ENCODE measurements around the gene CLBA1. TPM values are rescaled to one million over a fixed set of nuclear protein-coding genes. Genes with fewer than 3 reads are reported as not detected.

CLBA1 gene
- total and polyA plus RNA-seq, 2 donors (not counting 1 experiment from before 2014, with no cell fraction given), result 11.3 to 11.7 TPM

DNA sequence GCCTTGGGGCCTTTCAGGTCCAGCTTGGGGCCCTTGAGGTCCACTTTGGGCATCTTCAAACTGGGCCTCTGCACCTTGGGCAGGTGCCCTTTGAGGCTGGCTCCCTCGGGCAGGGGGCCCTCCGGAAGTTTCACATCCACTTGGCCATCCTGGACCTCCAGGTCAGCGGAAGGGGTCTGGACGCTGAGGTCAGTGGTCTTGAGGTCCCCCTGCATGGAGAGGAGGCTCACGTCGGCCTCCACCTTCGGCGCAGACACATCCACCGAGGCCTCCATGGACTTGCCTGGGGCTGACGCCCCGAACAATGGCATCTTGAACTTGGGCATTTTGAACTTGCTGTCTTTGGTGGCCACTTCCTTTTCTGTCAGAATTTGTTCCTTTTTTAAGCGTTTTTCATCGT is 32.5 kb upstream of the CLBA1 start:
- no peak for TF ChIP-seq EZH2 (IDR thresholded peaks at IDR 0.05; ENCODE audit: low read length, missing control alignments)
- TF ChIP-seq, protein P1, sequence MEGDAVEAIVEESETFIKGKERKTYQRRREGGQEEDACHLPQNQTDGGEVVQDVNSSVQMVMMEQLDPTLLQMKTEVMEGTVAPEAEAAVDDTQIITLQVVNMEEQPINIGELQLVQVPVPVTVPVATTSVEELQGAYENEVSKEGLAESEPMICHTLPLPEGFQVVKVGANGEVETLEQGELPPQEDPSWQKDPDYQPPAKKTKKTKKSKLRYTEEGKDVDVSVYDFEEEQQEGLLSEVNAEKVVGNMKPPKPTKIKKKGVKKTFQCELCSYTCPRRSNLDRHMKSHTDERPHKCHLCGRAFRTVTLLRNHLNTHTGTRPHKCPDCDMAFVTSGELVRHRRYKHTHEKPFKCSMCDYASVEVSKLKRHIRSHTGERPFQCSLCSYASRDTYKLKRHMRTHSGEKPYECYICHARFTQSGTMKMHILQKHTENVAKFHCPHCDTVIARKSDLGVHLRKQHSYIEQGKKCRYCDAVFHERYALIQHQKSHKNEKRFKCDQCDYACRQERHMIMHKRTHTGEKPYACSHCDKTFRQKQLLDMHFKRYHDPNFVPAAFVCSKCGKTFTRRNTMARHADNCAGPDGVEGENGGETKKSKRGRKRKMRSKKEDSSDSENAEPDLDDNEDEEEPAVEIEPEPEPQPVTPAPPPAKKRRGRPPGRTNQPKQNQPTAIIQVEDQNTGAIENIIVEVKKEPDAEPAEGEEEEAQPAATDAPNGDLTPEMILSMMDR (conservative IDR thresholded peaks at IDR 0.05 in 1 of 2, IDR thresholded peaks at IDR 0.05 in 1 of 2; ENCODE audit: low read depth in 1 of 2, low read length in 2 of 2), result no peak
- H3K27ac ChIP-seq (ENCODE audit: insufficient read depth, low read length), result no peak overlapping the region
- H3K9me3 ChIP-seq (ENCODE audit: control insufficient read depth, insufficient read depth, low read depth, low read length), result no peaks in the 10 kb centered on the region
- no peak overlapping the region for H3K4me2 ChIP-seq (ENCODE audit: extremely low read depth, insufficient read depth, low read length)
- no peaks in the 10 kb centered on the region for H3K79me2 ChIP-seq (ENCODE audit: control insufficient read depth, insufficient read depth, low read length)
- no peaks in the 10 kb centered on the region for H4K20me1 ChIP-seq (ENCODE audit: control insufficient read depth, extremely low read depth, insufficient read depth, low read length)
- no peak overlapping the region for H3K9ac ChIP-seq (ENCODE audit: insufficient read depth, low read length)
- no peaks in the 10 kb centered on the region for H3K4me1 ChIP-seq (ENCODE audit: control insufficient read depth, extremely low read depth, insufficient read depth, low read length)
- H2AFZ ChIP-seq (ENCODE audit: low read length), result no peak overlapping the region
- H3K4me3 ChIP-seq (replicated peaks in 1 of 4; ENCODE audit: control extremely low read depth in 1 of 4, insufficient read depth in 1 of 4, low read depth in 3 of 4, low read length in 4 of 4), result no peak overlapping the region
- no peaks in the 10 kb centered on the region for H3K27me3 ChIP-seq (ENCODE audit: control insufficient read depth, insufficient read depth, low read length)
- no peaks in the 10 kb centered on the region for H3K36me3 ChIP-seq (ENCODE audit: control insufficient read depth, insufficient read depth, low read length)
- no peak for DNase-seq (ENCODE audit: low read depth in 2 of 2)

- TF ChIP-seq, protein P1 (conservative IDR thresholded peaks at IDR 0.05 in 1 of 2, IDR thresholded peaks at IDR 0.05 in 1 of 2; ENCODE audit: low read depth in 1 of 2, low read length in 2 of 2), result no peak
- no peak for TF ChIP-seq EZH2 (IDR thresholded peaks at IDR 0.05; ENCODE audit: low read length, missing control alignments)
- no peak overlapping the region for H3K27ac ChIP-seq (ENCODE audit: insufficient read depth, low read length)
- no peak overlapping the region for H3K4me3 ChIP-seq (replicated peaks in 1 of 4; ENCODE audit: control extremely low read depth in 1 of 4, insufficient read depth in 1 of 4, low read depth in 3 of 4, low read length in 4 of 4)
- H3K4me1 ChIP-seq (ENCODE audit: control insufficient read depth, extremely low read depth, insufficient read depth, low read length), result no peaks in the 10 kb centered on the region
- H3K27me3 ChIP-seq (ENCODE audit: control insufficient read depth, insufficient read depth, low read length), result no peaks in the 10 kb centered on the region
- no peak overlapping the region for H3K9ac ChIP-seq (ENCODE audit: insufficient read depth, low read length)
- no peak overlapping the region for H3K4me2 ChIP-seq (ENCODE audit: extremely low read depth, insufficient read depth, low read length)
- no peaks in the 10 kb centered on the region for H3K36me3 ChIP-seq (ENCODE audit: control insufficient read depth, insufficient read depth, low read length)
- no peaks in the 10 kb centered on the region for H3K9me3 ChIP-seq (ENCODE audit: control insufficient read depth, insufficient read depth, low read depth, low read length)
- no peak overlapping the region for H2AFZ ChIP-seq (ENCODE audit: low read length)
- no peak for DNase-seq (ENCODE audit: low read depth in 2 of 2)
- no peaks in the 10 kb centered on the region for H4K20me1 ChIP-seq (ENCODE audit: control insufficient read depth, extremely low read depth, insufficient read depth, low read length)
- no peaks in the 10 kb centered on the region for H3K79me2 ChIP-seq (ENCODE audit: control insufficient read depth, insufficient read depth, low read length)
Measured at GRCh38 chr14:104953896-104954656, 31.5 kb upstream of the CLBA1 start.

DNA sequence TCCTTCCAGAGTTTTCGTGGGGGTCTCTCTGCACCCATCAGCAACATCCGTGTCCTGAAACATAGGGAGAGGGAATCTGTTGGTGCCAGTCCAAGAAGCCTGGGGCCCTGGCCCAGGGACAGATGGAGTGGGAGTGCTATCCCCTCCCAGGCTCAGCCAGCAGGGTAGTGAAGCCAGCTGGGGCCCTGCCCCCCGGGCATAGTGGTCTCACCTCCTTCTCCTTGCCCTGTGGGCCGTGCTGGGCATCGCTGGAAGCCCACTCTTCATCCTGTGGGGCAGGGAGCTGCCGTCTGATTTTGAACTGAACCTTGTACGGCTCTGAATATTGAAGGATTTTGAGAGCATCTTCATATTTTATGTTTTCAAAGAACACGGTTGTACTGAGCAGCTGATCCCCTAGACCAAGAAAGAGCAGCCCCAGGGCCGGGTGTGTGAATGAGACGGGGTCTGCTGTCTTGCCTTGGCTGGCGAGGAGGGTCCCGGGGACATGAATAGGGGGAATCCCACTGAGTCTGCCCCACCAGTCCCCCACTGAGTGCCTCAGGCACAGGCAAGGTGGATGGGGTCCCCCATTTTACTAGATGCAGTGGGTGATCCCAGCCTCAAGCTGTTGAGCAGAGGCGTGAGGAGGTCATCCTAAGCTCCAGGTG is 30.7 kb upstream of the CLBA1 start:
- no peak for DNase-seq (ENCODE audit: low read depth in 2 of 2)
- H3K4me2 ChIP-seq (ENCODE audit: extremely low read depth, insufficient read depth, low read length), result no peak overlapping the region
- TF ChIP-seq, protein P1 (conservative IDR thresholded peaks at IDR 0.05 in 1 of 2, IDR thresholded peaks at IDR 0.05 in 1 of 2; ENCODE audit: low read depth in 1 of 2, low read length in 2 of 2), result no peak
- TF ChIP-seq EZH2 (IDR thresholded peaks at IDR 0.05; ENCODE audit: low read length, missing control alignments), result no peak

More for the DNA sequence above, 30.7 kb upstream of the CLBA1 start:
- no peak overlapping the region for H3K4me3 ChIP-seq (replicated peaks in 1 of 4; ENCODE audit: control extremely low read depth in 1 of 4, insufficient read depth in 1 of 4, low read depth in 3 of 4, low read length in 4 of 4)
- H3K27ac ChIP-seq (ENCODE audit: insufficient read depth, low read length), result no peak overlapping the region
- H4K20me1 ChIP-seq (ENCODE audit: control insufficient read depth, extremely low read depth, insufficient read depth, low read length), result no peaks in the 10 kb centered on the region
- H3K9me3 ChIP-seq (ENCODE audit: control insufficient read depth, insufficient read depth, low read depth, low read length), result no peaks in the 10 kb centered on the region
- no peaks in the 10 kb centered on the region for H3K27me3 ChIP-seq (ENCODE audit: control insufficient read depth, insufficient read depth, low read length)
- H2AFZ ChIP-seq (ENCODE audit: low read length), result no peak overlapping the region
- H3K9ac ChIP-seq (ENCODE audit: insufficient read depth, low read length), result no peak overlapping the region
- H3K4me1 ChIP-seq (ENCODE audit: control insufficient read depth, extremely low read depth, insufficient read depth, low read length), result no peaks in the 10 kb centered on the region
- H3K36me3 ChIP-seq (ENCODE audit: control insufficient read depth, insufficient read depth, low read length), result no peaks in the 10 kb centered on the region
- no peaks in the 10 kb centered on the region for H3K79me2 ChIP-seq (ENCODE audit: control insufficient read depth, insufficient read depth, low read length)

Measured in fibroblast of lung (primary cell).